Mesothelial cell of epicardium (in vitro differentiated cells): Measurements from ENCODE around the gene OAS3. TPM values are rescaled to one million over a fixed set of nuclear protein-coding genes. Genes with fewer than 3 reads are reported as not detected.

Experiments used
- DNase-seq, 2 experiments: peaks; one replicate each; pipeline ENCODE4 v3.0.0; 2021; ENCODE audit warnings: low spot score in 2 of 2; ENCODE audit not compliant: unreplicated experiment in 2 of 2
- H3K27ac Mint-ChIP-seq: 2 replicates; pipeline ENCODE4 v1.8.0; 2021; ENCODE audit warnings: mixed read lengths
- H3K27me3 Mint-ChIP-seq: 2 replicates; pipeline ENCODE4 v1.8.0; 2021; ENCODE audit warnings: low read depth, mixed read lengths
- H3K36me3 Mint-ChIP-seq: 2 replicates; pipeline ENCODE4 v1.8.0; 2021; ENCODE audit warnings: mixed read lengths
- H3K4me1 Mint-ChIP-seq: 2 replicates; pipeline ENCODE4 v1.8.0; 2021; ENCODE audit warnings: mixed read lengths
- H3K4me3 Mint-ChIP-seq: 2 replicates; pipeline ENCODE4 v1.8.0; 2021; ENCODE audit warnings: mild to moderate bottlenecking, moderate library complexity, mixed read lengths
- H3K9me3 Mint-ChIP-seq: 2 replicates; pipeline ENCODE4 v1.8.0; 2021; ENCODE audit warnings: mixed read lengths
- CTCF ChIP-seq: fragments of 200-600 bp; sonication (generic); IDR thresholded peaks from one replicate; pipeline ENCODE4 v1.5.0; 2021; ENCODE audit warnings: antibody characterized with exemption; ENCODE audit not compliant: unreplicated experiment
- total RNA-seq: library from RNA; stranded (reverse); gene quantifications from 3 replicates; pipeline ENCODE4 v1.2.1, GENCODE V29; 2021

The OAS3 gene
- total RNA-seq, 1 donor from 2014 or later: 6.5 TPM

GRCh38 chr12:112929715-112930114 is 8.6 kb upstream of the OAS3 start:
- Mint-ChIP-seq H3K4me3 (no peak overlapping the region), H3K36me3 (no peaks in the 10 kb centered on the region), H3K27me3 (peaks cover 12% of the 10 kb centered on the region), H3K27ac (no peak overlapping the region), H3K9me3 (peaks cover 18% of the 10 kb centered on the region), H3K4me1 (no peaks in the 10 kb centered on the region)
- DNase-seq: no peak
- TF ChIP-seq CTCF: no peak

GRCh38 chr12:112930350-112930749 is 7.9 kb upstream of the OAS3 start:
- Mint-ChIP-seq H3K4me3 (no peak overlapping the region), H3K9me3 (peaks cover 19% of the 10 kb centered on the region), H3K27ac (no peak overlapping the region), H3K27me3 (peaks cover 10% of the 10 kb centered on the region), H3K36me3 (no peaks in the 10 kb centered on the region), H3K4me1 (no peaks in the 10 kb centered on the region)
- TF ChIP-seq CTCF: no peak
- DNase-seq: no peak

- no peaks in the 10 kb centered on the region for H3K36me3 Mint-ChIP-seq
Observed at GRCh38 chr12:112932485-112933128, 5.7 kb upstream of the OAS3 start.

GRCh38 chr12:112933129-112933505 is 5.2 kb upstream of the OAS3 start:
- H3K36me3 Mint-ChIP-seq: no peaks in the 10 kb centered on the region
- DNase-seq: no peak
- H3K4me1 Mint-ChIP-seq: no peaks in the 10 kb centered on the region
- H3K27ac Mint-ChIP-seq: no peak overlapping the region
- TF ChIP-seq CTCF: no peak
- peaks cover 7% of the 10 kb centered on the region for H3K9me3 Mint-ChIP-seq
- peaks cover 15% of the 10 kb centered on the region for H3K27me3 Mint-ChIP-seq
- H3K4me3 Mint-ChIP-seq: no peak overlapping the region

More at GRCh38 chr12:112932485-112933128, 5.7 kb upstream of the OAS3 start:
- H3K4me1 Mint-ChIP-seq: no peaks in the 10 kb centered on the region
- no peak overlapping the region for H3K27ac Mint-ChIP-seq
- no peak for TF ChIP-seq CTCF
- H3K4me3 Mint-ChIP-seq: no peak overlapping the region
- H3K9me3 Mint-ChIP-seq: peaks cover 9% of the 10 kb centered on the region
- DNase-seq: no peak
- peaks cover 13% of the 10 kb centered on the region for H3K27me3 Mint-ChIP-seq

GRCh38 chr12:112936264-112936663 is 2.0 kb upstream of the OAS3 start:
- Mint-ChIP-seq H3K36me3 (no peaks in the 10 kb centered on the region), H3K27me3 (peaks cover 15% of the 10 kb centered on the region), H3K27ac (no peak overlapping the region), H3K9me3 (peaks cover 3% of the 10 kb centered on the region), H3K4me3 (no peak overlapping the region), H3K4me1 (no peaks in the 10 kb centered on the region)
- no peak for DNase-seq
- TF ChIP-seq CTCF: no peak

GRCh38 chr12:112936927-112937326 is 1.3 kb upstream of the OAS3 start:
- peaks cover 11% of the 10 kb centered on the region for H3K27me3 Mint-ChIP-seq
- H3K4me1 Mint-ChIP-seq: no peaks in the 10 kb centered on the region
- H3K36me3 Mint-ChIP-seq: no peaks in the 10 kb centered on the region
- TF ChIP-seq CTCF: no peak
- no peak for DNase-seq
- no peak overlapping the region for H3K4me3 Mint-ChIP-seq
- H3K9me3 Mint-ChIP-seq: peaks cover 3% of the 10 kb centered on the region
- no peak overlapping the region for H3K27ac Mint-ChIP-seq
